ENCODE data around the gene SUGCT.

SUGCT gene

GRCh38 chr7:40641701-40642100 is 506.9 kb downstream of the SUGCT start:
- H3K36me3 ChIP-seq (replicated peaks; ENCODE audit: low read depth, low read length) = no peaks in the 10 kb centered on the region
- no peaks in the 10 kb centered on the region for H3K27me3 ChIP-seq (ENCODE audit: low read depth, low read length)
- no peak overlapping the region for H3K4me2 ChIP-seq (ENCODE audit: low read length)
- H4K20me1 ChIP-seq (ENCODE audit: insufficient read depth, low read length) = no peaks in the 10 kb centered on the region
- no peak overlapping the region for H3K4me3 ChIP-seq (ENCODE audit: low read length)
- H3K9me3 ChIP-seq (ENCODE audit: insufficient read depth, low read length) = no peaks in the 10 kb centered on the region
- H3K4me1 ChIP-seq (ENCODE audit: low read length) = no peaks in the 10 kb centered on the region
- TF ChIP-seq EZH2phosphoT487 (IDR thresholded peaks at IDR 0.05; ENCODE audit: low read depth) (no peak), CTCF (IDR thresholded peaks at IDR 0.05; ENCODE audit: low read depth, low read length) (no peak)
- no peaks in the 10 kb centered on the region for H3K79me2 ChIP-seq (ENCODE audit: low read length)
- no peak overlapping the region for H3K9ac ChIP-seq (ENCODE audit: low read length)
- no peak overlapping the region for H2AFZ ChIP-seq (ENCODE audit: low read depth, low read length)
- H3K27ac ChIP-seq (ENCODE audit: low read length) = no peak overlapping the region

GRCh38 chr7:40643664-40644063 is 508.9 kb downstream of the SUGCT start:
- Histone ChIP-seq H4K20me1 (ENCODE audit: insufficient read depth, low read length) (no peaks in the 10 kb centered on the region), H3K4me1 (ENCODE audit: low read length) (no peaks in the 10 kb centered on the region), H3K9me3 (ENCODE audit: insufficient read depth, low read length) (no peaks in the 10 kb centered on the region), H3K27me3 (ENCODE audit: low read depth, low read length) (no peaks in the 10 kb centered on the region), H3K9ac (ENCODE audit: low read length) (no peak overlapping the region), H3K4me3 (ENCODE audit: low read length) (no peak overlapping the region), H3K27ac (ENCODE audit: low read length) (no peak overlapping the region), H3K36me3 (replicated peaks; ENCODE audit: low read depth, low read length) (no peaks in the 10 kb centered on the region), H3K4me2 (ENCODE audit: low read length) (no peak overlapping the region), H3K79me2 (ENCODE audit: low read length) (no peaks in the 10 kb centered on the region), H2AFZ (ENCODE audit: low read depth, low read length) (no peak overlapping the region)
- TF ChIP-seq CTCF (IDR thresholded peaks at IDR 0.05; ENCODE audit: low read depth, low read length) (no peak), EZH2phosphoT487 (IDR thresholded peaks at IDR 0.05; ENCODE audit: low read depth) (no peak)

GRCh38 chr7:40644454-40645188 is 509.8 kb downstream of the SUGCT start:
- no peaks in the 10 kb centered on the region for H3K4me1 ChIP-seq (ENCODE audit: low read length)
- H3K27ac ChIP-seq (ENCODE audit: low read length) = no peak overlapping the region
- TF ChIP-seq EZH2phosphoT487 (IDR thresholded peaks at IDR 0.05; ENCODE audit: low read depth) (no peak), CTCF (IDR thresholded peaks at IDR 0.05; ENCODE audit: low read depth, low read length) (no peak)
- H3K4me3 ChIP-seq (ENCODE audit: low read length) = no peak overlapping the region
- H3K9ac ChIP-seq (ENCODE audit: low read length) = no peak overlapping the region
- H2AFZ ChIP-seq (ENCODE audit: low read depth, low read length) = no peak overlapping the region
- no peaks in the 10 kb centered on the region for H3K79me2 ChIP-seq (ENCODE audit: low read length)
- no peaks in the 10 kb centered on the region for H3K27me3 ChIP-seq (ENCODE audit: low read depth, low read length)
- H3K36me3 ChIP-seq (replicated peaks; ENCODE audit: low read depth, low read length) = no peaks in the 10 kb centered on the region
- H3K4me2 ChIP-seq (ENCODE audit: low read length) = no peak overlapping the region
- H4K20me1 ChIP-seq (ENCODE audit: insufficient read depth, low read length) = no peaks in the 10 kb centered on the region
- no peaks in the 10 kb centered on the region for H3K9me3 ChIP-seq (ENCODE audit: insufficient read depth, low read length)

- no peak for TF ChIP-seq EZH2phosphoT487 (IDR thresholded peaks at IDR 0.05; ENCODE audit: low read depth)
- no peak for TF ChIP-seq CTCF (IDR thresholded peaks at IDR 0.05; ENCODE audit: low read depth, low read length)
- no peaks in the 10 kb centered on the region for H3K4me1 ChIP-seq (ENCODE audit: low read length)
- no peaks in the 10 kb centered on the region for H3K27me3 ChIP-seq (ENCODE audit: low read depth, low read length)
- H4K20me1 ChIP-seq (ENCODE audit: insufficient read depth, low read length) = no peaks in the 10 kb centered on the region
- no peaks in the 10 kb centered on the region for H3K79me2 ChIP-seq (ENCODE audit: low read length)
- H2AFZ ChIP-seq (ENCODE audit: low read depth, low read length) = no peak overlapping the region
- H3K9me3 ChIP-seq (ENCODE audit: insufficient read depth, low read length) = no peaks in the 10 kb centered on the region
- H3K4me3 ChIP-seq (ENCODE audit: low read length) = no peak overlapping the region
- H3K9ac ChIP-seq (ENCODE audit: low read length) = no peak overlapping the region
- H3K27ac ChIP-seq (ENCODE audit: low read length) = no peak overlapping the region
- H3K36me3 ChIP-seq (replicated peaks; ENCODE audit: low read depth, low read length) = no peaks in the 10 kb centered on the region
- no peak overlapping the region for H3K4me2 ChIP-seq (ENCODE audit: low read length)
Observed at GRCh38 chr7:40645197-40645596, 510.4 kb downstream of the SUGCT start.
